ENCODE data around the gene GALNT10.

Gene GALNT10

GRCh38 chr5:154316223-154316935, 125.8 kb downstream of the GALNT10 start:
- in situ Hi-C loops (cut with HindIII; ENCODE audit: low sequenced_read_pairs) = no loop called here

- in situ Hi-C loops (cut with HindIII; ENCODE audit: low sequenced_read_pairs) = no loop called here
Measured at GRCh38 chr5:154317916-154318315, 127.4 kb downstream of the GALNT10 start.

GRCh38 chr5:154318691-154319090, 128.2 kb downstream of the GALNT10 start:
- in situ Hi-C loops (cut with HindIII; ENCODE audit: low sequenced_read_pairs) = no loop called here

- in situ Hi-C loops (cut with HindIII; ENCODE audit: low sequenced_read_pairs) = no loop called here
Measured at GRCh38 chr5:154319736-154320135, 129.2 kb downstream of the GALNT10 start.

- in situ Hi-C loops (cut with HindIII; ENCODE audit: low sequenced_read_pairs) = no loop called here
Measured at GRCh38 chr5:154320224-154321089, 129.9 kb downstream of the GALNT10 start.

- in situ Hi-C loops (cut with HindIII; ENCODE audit: low sequenced_read_pairs) = no loop called here
Measured at GRCh38 chr5:154321546-154321945, 131.0 kb downstream of the GALNT10 start.

- in situ Hi-C loops (cut with HindIII; ENCODE audit: low sequenced_read_pairs) = no loop called here
Measured at GRCh38 chr5:154324033-154324432, 133.5 kb downstream of the GALNT10 start.

- in situ Hi-C loops (cut with HindIII; ENCODE audit: low sequenced_read_pairs) = no loop called here
Measured at GRCh38 chr5:154325566-154325965, 135.0 kb downstream of the GALNT10 start.

GRCh38 chr5:154329062-154329461, 138.5 kb downstream of the GALNT10 start:
- in situ Hi-C loops (cut with HindIII; ENCODE audit: low sequenced_read_pairs) = no loop called here

- in situ Hi-C loops (cut with HindIII; ENCODE audit: low sequenced_read_pairs) = no loop called here
Measured at GRCh38 chr5:154329519-154330040, 139.0 kb downstream of the GALNT10 start.

- in situ Hi-C loops (cut with HindIII; ENCODE audit: low sequenced_read_pairs) = no loop called here
Measured at GRCh38 chr5:154330097-154330667, 139.6 kb downstream of the GALNT10 start.

- in situ Hi-C loops (cut with HindIII; ENCODE audit: low sequenced_read_pairs) = no loop called here
Measured at GRCh38 chr5:154331232-154331631, 140.7 kb downstream of the GALNT10 start.

- in situ Hi-C loops (cut with HindIII; ENCODE audit: low sequenced_read_pairs) = no loop called here
Measured at GRCh38 chr5:154331924-154332323, 141.4 kb downstream of the GALNT10 start.

GRCh38 chr5:154332451-154332850, 141.9 kb downstream of the GALNT10 start:
- in situ Hi-C loops (cut with HindIII; ENCODE audit: low sequenced_read_pairs) = no loop called here

GRCh38 chr5:154333016-154333415, 142.5 kb downstream of the GALNT10 start:
- in situ Hi-C loops (cut with HindIII; ENCODE audit: low sequenced_read_pairs) = no loop called here

- in situ Hi-C loops (cut with HindIII; ENCODE audit: low sequenced_read_pairs) = no loop called here
Measured at GRCh38 chr5:154334406-154335064, 144.0 kb downstream of the GALNT10 start.

GRCh38 chr5:154335065-154335448, 144.5 kb downstream of the GALNT10 start:
- in situ Hi-C loops (cut with HindIII; ENCODE audit: low sequenced_read_pairs) = no loop called here

GRCh38 chr5:154341620-154342019, 151.1 kb downstream of the GALNT10 start:
- in situ Hi-C loops (cut with HindIII; ENCODE audit: low sequenced_read_pairs) = no loop called here

- in situ Hi-C loops (cut with HindIII; ENCODE audit: low sequenced_read_pairs) = no loop called here
Measured at GRCh38 chr5:154342211-154342610, 151.7 kb downstream of the GALNT10 start.

GRCh38 chr5:154342963-154343362, 152.4 kb downstream of the GALNT10 start:
- in situ Hi-C loops (cut with HindIII; ENCODE audit: low sequenced_read_pairs) = no loop called here

- in situ Hi-C loops (cut with HindIII; ENCODE audit: low sequenced_read_pairs) = no loop called here
Measured at GRCh38 chr5:154344461-154344860, 153.9 kb downstream of the GALNT10 start.
